NCI-H1930 (cell line): ENCODE data around the gene PTN.

Source experiments
- DNase-seq, 2 experiments: peaks; one replicate each; lab custom pipeline; 2025; lab: John Stamatoyannopoulos, UW

The PTN gene

GRCh38 chr7:137324796-137325696 lies 18.5 kb downstream of the PTN start:
- no peak for DNase-seq

- no peak for DNase-seq
Observed at GRCh38 chr7:137316648-137317353, 26.7 kb downstream of the PTN start.

GRCh38 chr7:137313201-137313600 lies 30.3 kb downstream of the PTN start:
- no peak for DNase-seq

GRCh38 chr7:137306748-137307147 lies 36.8 kb downstream of the PTN start:
- no peak for DNase-seq

- no peak for DNase-seq
Observed at GRCh38 chr7:137305901-137306621, 37.5 kb downstream of the PTN start.

GRCh38 chr7:137304624-137305235 lies 38.8 kb downstream of the PTN start:
- DNase-seq: no peak

- no peak for DNase-seq
Observed at GRCh38 chr7:137304165-137304564, 39.4 kb downstream of the PTN start.

GRCh38 chr7:137302081-137302480 lies 41.5 kb downstream of the PTN start:
- no peak for DNase-seq

GRCh38 chr7:137298464-137298794 lies 45.1 kb downstream of the PTN start:
- DNase-seq: no peak

GRCh38 chr7:137297551-137298463 lies 45.7 kb downstream of the PTN start:
- no peak for DNase-seq

- DNase-seq: no peak
Observed at GRCh38 chr7:137296576-137296975, 47.0 kb downstream of the PTN start.

GRCh38 chr7:137295739-137296324 lies 47.7 kb downstream of the PTN start:
- DNase-seq: no peak

- DNase-seq: no peak
Observed at GRCh38 chr7:137289101-137289500, 54.4 kb downstream of the PTN start.

GRCh38 chr7:137287651-137288258 lies 55.8 kb downstream of the PTN start:
- no peak for DNase-seq

- no peak for DNase-seq
Observed at GRCh38 chr7:137283153-137283552, 60.4 kb downstream of the PTN start.

GRCh38 chr7:137282043-137282442 lies 61.5 kb downstream of the PTN start:
- no peak for DNase-seq

- DNase-seq: no peak
Observed at GRCh38 chr7:137276189-137276588, 67.3 kb downstream of the PTN start.

- DNase-seq: no peak
Observed at GRCh38 chr7:137272249-137272648, 71.3 kb downstream of the PTN start.

- DNase-seq: no peak
Observed at GRCh38 chr7:137269240-137269639, 74.3 kb downstream of the PTN start.
